Measurements from ENCODE around the gene CRX.

Gene CRX

GRCh38 chr19:47882890-47883289, 61.2 kb downstream of the CRX start:
- H3K4ac ChIP-seq (ENCODE audit: low read length), result no peak overlapping the region
- no peak overlapping the region for H3K9ac ChIP-seq (ENCODE audit: low read depth, low read length, poor library complexity)
- no peak overlapping the region for H2BK5ac ChIP-seq (ENCODE audit: low read length)
- no peak overlapping the region for H3K4me3 ChIP-seq (ENCODE audit: low read length in 2 of 2)
- H4K91ac ChIP-seq (ENCODE audit: low read depth, low read length, poor library complexity), result no peak overlapping the region
- peaks cover 0 to 2% of the 10 kb centered on the region in 2 donors for H3K4me1 ChIP-seq (ENCODE audit: control insufficient read depth in 2 of 2, insufficient read depth in 1 of 2, low read depth in 1 of 2, low read length in 2 of 2)
- no peak overlapping the region for H3K14ac ChIP-seq (ENCODE audit: low read length)
- peaks cover 0 to 4% (median 0%) of the 10 kb centered on the region in 3 experiments for H3K27me3 ChIP-seq (ENCODE audit: control insufficient read depth in 3 of 3, insufficient read depth in 3 of 3, low read depth in 1 of 3, low read length in 3 of 3)
- H2BK12ac ChIP-seq (ENCODE audit: low read length), result no peak overlapping the region
- no peaks in the 10 kb centered on the region for H3K79me1 ChIP-seq (ENCODE audit: low read depth, low read length)
- no peak overlapping the region for H2AFZ ChIP-seq (ENCODE audit: low read length)
- H2BK15ac ChIP-seq (ENCODE audit: low read length), result no peak overlapping the region
- no CpG with 5 or more reads among the region's 3 CpGs for WGBS, 2 donors (ENCODE audit: extremely low coverage in 2 of 2, insufficient read length in 2 of 2, insufficient replicate concordance in 1 of 2)
- no peak for DNase-seq (ENCODE audit: low spot score)
- no peak overlapping the region for H3K18ac ChIP-seq (ENCODE audit: low read length)
- no peak overlapping the region for H2AK5ac ChIP-seq (ENCODE audit: low read depth, low read length)
- H4K8ac ChIP-seq (ENCODE audit: low read depth, low read length), result no peak overlapping the region
- H3K4me2 ChIP-seq (ENCODE audit: insufficient read depth, low read length, poor library complexity, severe bottlenecking), result no peak overlapping the region
- no peak overlapping the region for H2BK120ac ChIP-seq (ENCODE audit: low read depth, low read length)
- H3K36me3 ChIP-seq (replicated peaks in 1 of 2; ENCODE audit: control insufficient read depth in 2 of 2, insufficient read depth in 2 of 2, low read length in 2 of 2), result no peaks in the 10 kb centered on the region
- H3K27ac ChIP-seq (replicated peaks; ENCODE audit: low read length), result no peak overlapping the region
- H3K23ac ChIP-seq (ENCODE audit: low read depth, low read length, poor library complexity), result no peak overlapping the region
- H3K9me3 ChIP-seq (replicated peaks in 1 of 2; ENCODE audit: control insufficient read depth in 2 of 2, insufficient read depth in 1 of 2, low read depth in 1 of 2, low read length in 2 of 2), result no peaks in the 10 kb centered on the region

GRCh38 chr19:47885067-47885463, 63.3 kb downstream of the CRX start:
- Histone ChIP-seq H3K79me1 (ENCODE audit: low read depth, low read length) (no peaks in the 10 kb centered on the region), H3K27me3 (ENCODE audit: control insufficient read depth in 3 of 3, insufficient read depth in 3 of 3, low read depth in 1 of 3, low read length in 3 of 3) (peaks cover 0 to 4% (median 0%) of the 10 kb centered on the region in 3 experiments), H3K4me3 (ENCODE audit: low read length in 2 of 2) (no peak overlapping the region), H2BK5ac (ENCODE audit: low read length) (no peak overlapping the region), H4K91ac (ENCODE audit: low read depth, low read length, poor library complexity) (no peak overlapping the region), H3K4ac (ENCODE audit: low read length) (no peak overlapping the region), H2BK15ac (ENCODE audit: low read length) (no peak overlapping the region), H3K18ac (ENCODE audit: low read length) (no peak overlapping the region), H4K8ac (ENCODE audit: low read depth, low read length) (no peak overlapping the region), H3K4me2 (ENCODE audit: insufficient read depth, low read length, poor library complexity, severe bottlenecking) (no peak overlapping the region), H2BK12ac (ENCODE audit: low read length) (no peak overlapping the region), H2AFZ (ENCODE audit: low read length) (no peak overlapping the region), H3K4me1 (ENCODE audit: control insufficient read depth in 2 of 2, insufficient read depth in 1 of 2, low read depth in 1 of 2, low read length in 2 of 2) (peaks cover 0 to 2% of the 10 kb centered on the region in 2 donors), H2BK120ac (ENCODE audit: low read depth, low read length) (no peak overlapping the region), H3K9ac (ENCODE audit: low read depth, low read length, poor library complexity) (no peak overlapping the region), H3K23ac (ENCODE audit: low read depth, low read length, poor library complexity) (no peak overlapping the region), H2AK5ac (ENCODE audit: low read depth, low read length) (no peak overlapping the region), H3K14ac (ENCODE audit: low read length) (no peak overlapping the region), H3K27ac (replicated peaks; ENCODE audit: low read length) (no peak overlapping the region), H3K36me3 (replicated peaks in 1 of 2; ENCODE audit: control insufficient read depth in 2 of 2, insufficient read depth in 2 of 2, low read length in 2 of 2) (no peaks in the 10 kb centered on the region), H3K9me3 (replicated peaks in 1 of 2; ENCODE audit: control insufficient read depth in 2 of 2, insufficient read depth in 1 of 2, low read depth in 1 of 2, low read length in 2 of 2) (no peaks in the 10 kb centered on the region)
- WGBS, 2 donors (ENCODE audit: extremely low coverage in 2 of 2, insufficient read length in 2 of 2, insufficient replicate concordance in 1 of 2), result no CpG with 5 or more reads among the region's 5 CpGs
- no peak for DNase-seq (ENCODE audit: low spot score)

DNA sequence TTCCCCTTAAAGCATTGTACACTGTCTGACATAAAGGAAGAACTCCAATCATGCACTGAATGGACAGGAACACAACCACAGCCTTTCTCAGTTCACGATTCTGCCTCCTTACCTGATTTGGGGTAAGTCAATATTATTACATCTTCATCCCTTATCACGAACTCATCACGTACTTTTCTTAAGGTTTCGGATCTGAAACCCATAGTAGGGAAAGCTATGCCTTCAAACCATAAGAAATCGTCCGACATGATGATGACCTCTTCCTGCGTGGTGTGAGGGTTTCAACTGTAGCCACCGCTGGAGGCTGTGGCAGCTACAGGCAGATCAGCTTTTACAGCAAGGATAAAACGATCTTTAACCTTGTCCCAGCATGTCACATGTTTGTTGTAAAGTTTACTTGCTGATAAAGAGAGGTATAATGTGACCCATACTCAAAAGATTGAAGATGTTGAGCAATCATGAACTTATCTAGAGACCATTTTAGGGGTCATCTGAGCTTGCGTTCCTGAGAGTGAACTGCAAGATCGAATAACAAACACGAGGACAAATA, 64.3 kb downstream of the CRX start, which contains the start of gene SULT2A1:
SULT2A1 (minus strand) TSS at position 306 of the 550 bp plus-strand sequence; CDS start at position 248, 58 bp downstream.
- WGBS, 2 donors (ENCODE audit: extremely low coverage in 2 of 2, insufficient read length in 2 of 2, insufficient replicate concordance in 1 of 2), result no CpG with 5 or more reads among the region's 12 CpGs
- Histone ChIP-seq H2BK5ac (ENCODE audit: low read length) (no peak within 1 kb of the TSS), H3K4ac (ENCODE audit: low read length) (no peak within 1 kb of the TSS), H4K91ac (ENCODE audit: low read depth, low read length, poor library complexity) (no peak within 1 kb of the TSS), H3K14ac (ENCODE audit: low read length) (no peak within 1 kb of the TSS), H2AFZ (ENCODE audit: low read length) (no peak within 1 kb of the TSS), H3K27ac (replicated peaks; ENCODE audit: low read length) (no peak within 1 kb of the TSS), H3K18ac (ENCODE audit: low read length) (no peak within 1 kb of the TSS), H3K4me2 (ENCODE audit: insufficient read depth, low read length, poor library complexity, severe bottlenecking) (no peak within 1 kb of the TSS), H2BK120ac (ENCODE audit: low read depth, low read length) (no peak within 1 kb of the TSS), H3K9ac (ENCODE audit: low read depth, low read length, poor library complexity) (no peak within 1 kb of the TSS), H3K9me3 (replicated peaks in 1 of 2; ENCODE audit: control insufficient read depth in 2 of 2, insufficient read depth in 1 of 2, low read depth in 1 of 2, low read length in 2 of 2) (no peaks in the 10 kb centered on the region), H3K79me1 (ENCODE audit: low read depth, low read length) (no peaks in the 10 kb centered on the region), H2BK12ac (ENCODE audit: low read length) (no peak within 1 kb of the TSS), H2BK15ac (ENCODE audit: low read length) (no peak within 1 kb of the TSS), H3K4me1 (ENCODE audit: control insufficient read depth in 2 of 2, insufficient read depth in 1 of 2, low read depth in 1 of 2, low read length in 2 of 2) (peaks cover 0 to 2% of the 10 kb centered on the region in 2 donors), H3K36me3 (replicated peaks in 1 of 2; ENCODE audit: control insufficient read depth in 2 of 2, insufficient read depth in 2 of 2, low read length in 2 of 2) (no peaks in the 10 kb centered on the region), H3K27me3 (ENCODE audit: control insufficient read depth in 3 of 3, insufficient read depth in 3 of 3, low read depth in 1 of 3, low read length in 3 of 3) (peaks cover 0 to 4% (median 0%) of the 10 kb centered on the region in 3 experiments), H2AK5ac (ENCODE audit: low read depth, low read length) (no peak within 1 kb of the TSS), H3K23ac (ENCODE audit: low read depth, low read length, poor library complexity) (no peak within 1 kb of the TSS), H4K8ac (ENCODE audit: low read depth, low read length) (no peak within 1 kb of the TSS), H3K4me3 (ENCODE audit: low read length in 2 of 2) (no peak within 1 kb of the TSS)
- DNase-seq (ENCODE audit: low spot score), result no peak

DNA sequence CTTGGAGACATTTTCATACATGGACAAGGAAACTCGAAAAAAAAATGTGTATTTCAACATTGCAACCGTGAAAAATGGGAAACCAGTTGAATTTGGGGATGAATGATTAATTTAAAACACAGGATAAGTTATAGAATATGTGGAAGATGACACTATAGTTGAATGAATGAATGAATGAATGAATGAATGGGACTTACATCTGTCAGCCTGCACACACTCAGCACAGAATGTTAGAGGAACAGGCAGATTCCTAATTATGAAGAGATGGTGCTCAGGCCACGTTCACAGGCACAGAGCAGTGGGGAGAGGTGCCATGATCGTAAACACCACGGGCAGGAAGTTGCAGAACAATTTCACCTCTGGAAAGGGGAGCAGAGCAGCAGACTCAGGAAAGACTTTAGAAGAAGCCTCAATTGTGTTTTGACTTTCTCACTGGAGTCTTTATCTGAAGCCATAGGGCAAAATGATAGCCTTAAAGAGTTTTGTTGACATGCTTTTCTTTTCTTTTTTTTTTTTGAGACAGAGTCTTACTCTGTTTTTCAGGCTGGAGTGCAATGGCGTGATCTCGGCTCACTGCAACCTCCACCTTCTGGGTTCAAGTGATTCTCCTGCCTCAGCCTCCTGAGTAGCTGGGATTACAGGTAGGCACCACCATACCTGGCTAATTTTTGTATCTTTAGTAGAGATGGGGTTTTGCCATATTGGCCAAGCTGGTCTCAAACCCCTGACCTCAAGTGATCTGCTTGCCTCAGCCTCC, 69.3 kb downstream of the CRX start:
- no peak overlapping the region for H3K4me2 ChIP-seq (ENCODE audit: insufficient read depth, low read length, poor library complexity, severe bottlenecking)
- no peaks in the 10 kb centered on the region for H3K79me1 ChIP-seq (ENCODE audit: low read depth, low read length)
- WGBS, 2 donors (ENCODE audit: extremely low coverage in 2 of 2, insufficient read length in 2 of 2, insufficient replicate concordance in 1 of 2), result no CpG with 5 or more reads among the region's 7 CpGs
- no peaks in the 10 kb centered on the region for H3K27me3 ChIP-seq (ENCODE audit: control insufficient read depth in 3 of 3, insufficient read depth in 3 of 3, low read depth in 1 of 3, low read length in 3 of 3)
- no peak overlapping the region for H3K4ac ChIP-seq (ENCODE audit: low read length)
- H3K4me3 ChIP-seq (ENCODE audit: low read length in 2 of 2), result no peak overlapping the region
- no peak for DNase-seq (ENCODE audit: low spot score)
- no peak overlapping the region for H3K9ac ChIP-seq (ENCODE audit: low read depth, low read length, poor library complexity)
- H2AK5ac ChIP-seq (ENCODE audit: low read depth, low read length), result no peak overlapping the region
- H2BK15ac ChIP-seq (ENCODE audit: low read length), result no peak overlapping the region
- no peaks in the 10 kb centered on the region for H3K4me1 ChIP-seq (ENCODE audit: control insufficient read depth in 2 of 2, insufficient read depth in 1 of 2, low read depth in 1 of 2, low read length in 2 of 2)
- H3K9me3 ChIP-seq (replicated peaks in 1 of 2; ENCODE audit: control insufficient read depth in 2 of 2, insufficient read depth in 1 of 2, low read depth in 1 of 2, low read length in 2 of 2), result peaks cover 0 to 2% of the 10 kb centered on the region in 2 donors
- no peak overlapping the region for H4K91ac ChIP-seq (ENCODE audit: low read depth, low read length, poor library complexity)
- no peak overlapping the region for H2BK5ac ChIP-seq (ENCODE audit: low read length)
- H2BK12ac ChIP-seq (ENCODE audit: low read length), result no peak overlapping the region
- H2BK120ac ChIP-seq (ENCODE audit: low read depth, low read length), result no peak overlapping the region
- H3K14ac ChIP-seq (ENCODE audit: low read length), result no peak overlapping the region
- no peak overlapping the region for H3K23ac ChIP-seq (ENCODE audit: low read depth, low read length, poor library complexity)
- no peak overlapping the region for H2AFZ ChIP-seq (ENCODE audit: low read length)
- no peak overlapping the region for H4K8ac ChIP-seq (ENCODE audit: low read depth, low read length)
- H3K27ac ChIP-seq (replicated peaks; ENCODE audit: low read length), result no peak overlapping the region
- no peaks in the 10 kb centered on the region for H3K36me3 ChIP-seq (replicated peaks in 1 of 2; ENCODE audit: control insufficient read depth in 2 of 2, insufficient read depth in 2 of 2, low read length in 2 of 2)
- H3K18ac ChIP-seq (ENCODE audit: low read length), result no peak overlapping the region

Measured in neuronal stem cell (in vitro differentiated cells).